Effector memory CD4-positive, alpha-beta T cell (primary cell): ENCODE results near the gene PCDH1.

Experiments used
- DNase-seq, 3 donors: peaks; one replicate each; pipeline ENCODE4 v3.0.0-alpha.2; 2020
- H3K27ac ChIP-seq: 2 replicates; pipeline ENCODE4 v1.7.0; 2013; ENCODE audit warnings: mild to moderate bottlenecking, low read length, moderate library complexity; ENCODE audit not compliant: insufficient read depth, poor library complexity, severe bottlenecking
- H3K27me3 ChIP-seq: replicated peaks from 2 replicates; pipeline ENCODE4 v1.7.0; 2013; ENCODE audit warnings: mild to moderate bottlenecking, low read length; ENCODE audit not compliant: insufficient read depth, control insufficient read depth, poor library complexity, severe bottlenecking
- H3K36me3 ChIP-seq: 2 replicates; pipeline ENCODE4 v1.7.0; 2013; ENCODE audit warnings: mild to moderate bottlenecking, low read length, moderate library complexity; ENCODE audit not compliant: control insufficient read depth, insufficient read depth
- H3K4me1 ChIP-seq: 2 replicates; pipeline ENCODE4 v1.7.0; 2013; ENCODE audit warnings: low read length, mild to moderate bottlenecking; ENCODE audit not compliant: control insufficient read depth, insufficient read depth, poor library complexity, severe bottlenecking
- H3K4me3 ChIP-seq: 2 replicates; pipeline ENCODE4 v1.7.0; 2013; ENCODE audit warnings: low read length, low read depth, mild to moderate bottlenecking; ENCODE audit not compliant: insufficient read depth, poor library complexity, severe bottlenecking
- H3K9me3 ChIP-seq: 2 replicates; pipeline ENCODE4 v1.7.0; 2013; ENCODE audit warnings: mild to moderate bottlenecking, low read length, moderate library complexity; ENCODE audit not compliant: control insufficient read depth

Gene PCDH1

DNA sequence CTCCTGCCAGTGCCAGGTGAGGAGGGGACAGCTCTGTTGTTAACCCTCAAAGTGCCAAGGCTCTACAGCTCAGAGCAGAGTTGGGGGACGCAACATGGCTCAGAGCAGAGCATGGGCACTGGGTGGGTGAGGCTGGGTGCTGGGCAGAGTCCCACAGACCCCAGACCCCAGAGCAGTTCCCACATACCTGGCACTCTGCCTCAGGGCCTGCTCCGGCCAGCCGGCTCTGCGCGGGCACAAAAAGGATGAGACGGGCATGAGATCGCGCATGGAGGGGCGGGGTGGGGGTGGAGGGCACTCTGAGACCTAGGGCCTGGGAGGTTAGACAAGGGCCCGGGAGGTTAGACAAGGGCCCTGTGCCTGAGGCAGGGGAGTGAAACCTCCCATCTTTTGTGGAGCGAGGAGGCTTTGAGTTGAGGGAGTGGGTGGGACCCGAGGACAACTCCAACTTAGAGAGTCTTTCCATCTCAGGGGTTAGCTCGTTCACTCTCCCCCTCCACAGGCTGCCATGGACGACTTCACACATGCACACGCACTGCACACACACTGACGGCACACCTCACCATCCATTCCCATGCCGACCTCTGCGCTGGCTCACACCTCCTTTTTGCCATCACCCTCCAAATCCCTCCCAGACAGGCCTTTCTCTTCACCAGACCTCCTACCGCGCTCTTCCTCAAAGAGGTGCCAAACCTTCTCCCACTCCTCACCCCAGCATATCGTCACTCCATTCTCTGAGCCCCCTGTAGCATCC is 22.0 kb downstream of the PCDH1 start:
- no peaks in the 10 kb centered on the region for H3K36me3 ChIP-seq
- no peak overlapping the region for H3K27ac ChIP-seq
- DNase-seq: no peak
- no peaks in the 10 kb centered on the region for H3K4me1 ChIP-seq
- H3K4me3 ChIP-seq: no peak overlapping the region
- H3K9me3 ChIP-seq: no peaks in the 10 kb centered on the region
- no peaks in the 10 kb centered on the region for H3K27me3 ChIP-seq

DNA sequence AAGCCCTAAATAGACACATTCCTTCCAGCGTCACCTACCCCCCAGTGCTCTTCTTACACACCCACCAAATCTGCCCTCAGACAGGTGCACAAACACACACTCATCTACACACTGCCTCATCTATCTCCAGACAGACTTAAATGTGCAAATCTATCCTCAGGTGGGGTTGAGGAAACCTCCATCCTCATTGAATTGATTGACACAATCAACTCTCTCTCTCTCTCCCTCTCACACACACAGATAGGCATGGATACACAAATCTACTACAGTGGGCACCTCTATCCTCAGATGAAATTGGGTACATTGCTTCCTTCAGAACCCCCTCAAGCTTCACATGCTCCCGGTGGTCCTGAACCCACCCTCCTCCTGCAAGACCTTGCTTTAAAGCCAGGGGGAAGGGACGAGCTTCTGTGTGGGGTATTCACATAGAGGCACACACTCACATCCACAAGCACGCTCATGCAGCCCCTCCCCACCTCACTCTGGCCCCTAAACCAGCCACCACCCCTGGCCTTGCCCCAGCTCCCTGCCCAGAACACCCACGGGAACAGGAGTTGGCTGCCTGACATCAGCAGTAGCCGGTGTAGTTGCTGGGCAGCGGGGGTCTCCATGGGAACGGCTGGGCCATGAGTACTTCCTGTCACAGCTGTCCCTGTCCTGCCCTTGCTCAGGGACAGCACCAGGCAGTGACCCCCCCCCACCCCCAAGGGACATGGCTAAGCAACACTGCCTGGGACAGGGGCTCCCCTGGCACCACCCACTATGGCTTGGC is 22.8 kb downstream of the PCDH1 start:
- Histone ChIP-seq H3K27ac (no peak overlapping the region), H3K4me1 (no peaks in the 10 kb centered on the region), H3K36me3 (no peaks in the 10 kb centered on the region), H3K27me3 (no peaks in the 10 kb centered on the region), H3K4me3 (no peak overlapping the region), H3K9me3 (no peaks in the 10 kb centered on the region)
- DNase-seq: no peak

- Histone ChIP-seq H3K36me3 (no peaks in the 10 kb centered on the region), H3K9me3 (no peaks in the 10 kb centered on the region), H3K27ac (no peak overlapping the region), H3K4me1 (no peaks in the 10 kb centered on the region), H3K4me3 (no peak overlapping the region), H3K27me3 (no peaks in the 10 kb centered on the region)
- no peak for DNase-seq
These were observed 24.1 kb downstream of the PCDH1 start for GRCh38 chr5:141853895-141854626.

DNA sequence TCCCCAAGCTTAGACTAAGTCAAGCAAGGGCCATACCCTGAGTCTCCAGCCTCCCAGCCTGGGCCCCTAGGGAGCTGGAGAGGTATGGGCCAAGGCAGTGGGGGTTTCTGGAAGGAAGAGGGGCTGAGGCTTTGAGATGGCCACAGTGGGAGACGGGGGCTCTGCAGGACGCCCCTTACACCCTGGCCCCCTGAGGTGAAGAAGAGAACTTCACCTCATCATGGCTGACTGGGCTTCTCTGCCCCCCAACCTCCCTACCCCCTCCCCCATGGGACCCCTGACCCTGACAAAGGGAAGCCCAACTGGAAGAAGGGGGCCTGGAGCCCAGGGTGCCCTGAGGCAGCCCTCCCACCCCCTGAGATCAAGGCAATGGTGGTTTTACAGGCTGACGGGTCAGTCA is 25.8 kb downstream of the PCDH1 start:
- Histone ChIP-seq H3K4me1 (no peaks in the 10 kb centered on the region), H3K4me3 (no peak overlapping the region), H3K9me3 (no peaks in the 10 kb centered on the region), H3K27me3 (no peaks in the 10 kb centered on the region), H3K36me3 (no peaks in the 10 kb centered on the region), H3K27ac (no peak overlapping the region)
- no peak for DNase-seq

- Histone ChIP-seq H3K4me1 (no peaks in the 10 kb centered on the region), H3K27me3 (no peaks in the 10 kb centered on the region), H3K9me3 (no peaks in the 10 kb centered on the region), H3K4me3 (no peak overlapping the region), H3K27ac (no peak overlapping the region), H3K36me3 (no peaks in the 10 kb centered on the region)
- no peak for DNase-seq
These were observed 26.9 kb downstream of the PCDH1 start for GRCh38 chr5:141851195-141851874.

GRCh38 chr5:141850786-141851185 is 27.4 kb downstream of the PCDH1 start:
- Histone ChIP-seq H3K4me3 (no peak overlapping the region), H3K4me1 (no peaks in the 10 kb centered on the region), H3K36me3 (no peaks in the 10 kb centered on the region), H3K9me3 (no peaks in the 10 kb centered on the region), H3K27ac (no peak overlapping the region), H3K27me3 (no peaks in the 10 kb centered on the region)
- DNase-seq: no peak

GRCh38 chr5:141850244-141850768 is 27.9 kb downstream of the PCDH1 start:
- DNase-seq: peak in 2 of 3 donors; percentile 5 to 16
- Histone ChIP-seq H3K27ac (peak overlapping the region; percentile 55), H3K4me1 (no peaks in the 10 kb centered on the region), H3K36me3 (no peaks in the 10 kb centered on the region), H3K27me3 (no peaks in the 10 kb centered on the region), H3K9me3 (no peaks in the 10 kb centered on the region), H3K4me3 (peak overlapping the region; percentile 79)

DNA sequence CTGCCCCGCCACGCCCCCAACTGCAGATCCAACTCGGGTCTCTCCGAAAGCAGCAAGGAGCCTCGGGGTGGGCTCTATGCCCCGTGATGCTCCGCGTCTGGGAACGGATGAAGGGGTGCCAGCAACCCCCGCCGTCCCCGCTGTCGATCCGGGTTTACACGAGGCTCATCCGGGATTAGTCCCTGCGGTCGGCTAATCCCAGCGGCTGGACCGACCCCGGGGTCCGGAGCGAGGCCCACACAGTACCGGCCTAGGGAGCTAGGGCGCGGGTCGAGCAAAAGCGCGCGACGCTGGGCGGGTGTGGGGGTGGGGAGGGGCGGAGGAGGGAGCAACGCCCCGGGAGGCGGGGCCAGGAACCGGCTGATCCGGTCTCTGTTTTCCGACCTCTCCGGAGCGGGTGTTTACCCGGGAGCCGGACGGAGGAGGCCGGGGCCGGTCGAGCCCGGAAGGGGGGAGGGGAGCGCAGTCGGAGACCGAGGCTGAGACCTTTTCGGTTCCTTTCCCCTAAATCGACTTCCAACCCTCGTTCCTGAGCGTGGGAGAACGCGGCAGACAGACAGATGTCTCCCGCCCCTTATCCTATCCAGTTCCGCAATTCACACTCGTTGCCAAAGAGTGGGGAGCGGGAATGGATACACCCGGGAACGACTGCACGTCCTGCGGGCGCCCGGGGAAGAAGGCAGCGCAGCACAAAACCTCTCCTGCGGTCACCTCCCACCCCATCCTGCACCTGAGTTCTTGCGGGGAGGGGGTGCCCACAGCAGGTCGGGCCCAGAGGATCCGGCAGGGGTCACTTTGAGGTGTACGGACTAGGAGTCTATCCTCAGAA is 28.6 kb downstream of the PCDH1 start:
- no peaks in the 10 kb centered on the region for H3K27me3 ChIP-seq
- H3K4me1 ChIP-seq: no peaks in the 10 kb centered on the region
- peak; percentile 41 to 60 (median 50) for DNase-seq
- H3K4me3 ChIP-seq: peak overlapping the region; percentile 79
- H3K27ac ChIP-seq: peak overlapping the region; percentile 55
- no peaks in the 10 kb centered on the region for H3K36me3 ChIP-seq
- H3K9me3 ChIP-seq: no peaks in the 10 kb centered on the region
